HG02981 (cell line): ENCODE data around the gene TLE3.

ENCODE experiments used
- ATAC-seq: cut with Tn5 transposase; IDR thresholded peaks from one replicate; pipeline ENCODE4 v1.9.1; 2021; ENCODE audit warnings: mild to moderate bottlenecking, moderate library complexity; ENCODE audit not compliant: unreplicated experiment

TLE3 gene

DNA sequence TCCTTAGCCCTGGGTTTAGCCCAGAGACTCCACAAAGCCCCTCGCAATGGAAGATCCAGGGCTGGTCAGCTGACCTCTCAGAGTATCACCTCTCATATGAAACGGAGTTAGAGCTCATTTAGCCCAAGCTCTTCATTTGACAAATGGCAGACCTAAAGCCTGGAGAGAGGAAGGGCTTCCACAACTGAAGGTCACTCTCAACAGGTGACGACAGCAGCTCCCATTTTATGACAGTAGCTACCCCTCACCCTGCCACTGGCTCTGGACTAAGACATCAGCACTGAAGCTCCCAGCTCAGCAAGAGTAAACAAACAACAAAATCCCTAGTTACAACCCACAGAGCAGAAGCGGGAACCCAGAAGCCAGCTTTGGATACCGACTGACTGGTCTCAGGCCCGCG, 33.7 kb downstream of the TLE3 start:
- ATAC-seq: no peak

DNA sequence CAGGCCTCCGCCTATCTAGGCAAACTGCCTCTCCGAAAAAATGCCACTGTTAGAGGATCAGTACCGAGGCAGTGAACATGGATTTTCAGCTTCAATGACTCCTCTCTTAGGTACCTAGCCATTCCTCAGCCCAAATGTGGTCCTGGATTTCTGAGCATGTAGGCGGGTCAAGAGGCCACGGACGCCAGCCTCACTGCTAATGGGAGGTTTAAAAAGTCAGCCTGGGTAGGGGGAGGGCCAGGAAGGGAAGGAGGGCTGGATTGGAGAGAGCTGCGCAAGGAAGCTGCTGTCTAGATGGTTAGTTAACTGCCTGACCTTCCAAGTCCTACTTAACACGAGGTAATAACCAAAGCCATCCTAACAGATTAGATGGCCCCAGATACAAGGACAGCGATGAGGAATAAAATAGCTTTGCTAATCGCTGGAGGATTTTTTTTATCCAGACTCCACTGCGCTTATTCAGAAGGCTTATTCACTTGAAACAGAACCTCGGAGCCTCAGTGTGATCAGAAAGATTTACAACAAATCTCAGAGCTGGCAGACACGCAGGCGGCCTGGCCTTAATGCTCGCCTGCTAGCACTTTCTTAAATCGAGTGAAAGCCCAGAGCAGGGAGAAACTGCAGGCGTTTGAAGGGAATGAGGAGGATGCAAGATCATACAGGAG, 34.3 kb downstream of the TLE3 start:
- no peak for ATAC-seq

DNA sequence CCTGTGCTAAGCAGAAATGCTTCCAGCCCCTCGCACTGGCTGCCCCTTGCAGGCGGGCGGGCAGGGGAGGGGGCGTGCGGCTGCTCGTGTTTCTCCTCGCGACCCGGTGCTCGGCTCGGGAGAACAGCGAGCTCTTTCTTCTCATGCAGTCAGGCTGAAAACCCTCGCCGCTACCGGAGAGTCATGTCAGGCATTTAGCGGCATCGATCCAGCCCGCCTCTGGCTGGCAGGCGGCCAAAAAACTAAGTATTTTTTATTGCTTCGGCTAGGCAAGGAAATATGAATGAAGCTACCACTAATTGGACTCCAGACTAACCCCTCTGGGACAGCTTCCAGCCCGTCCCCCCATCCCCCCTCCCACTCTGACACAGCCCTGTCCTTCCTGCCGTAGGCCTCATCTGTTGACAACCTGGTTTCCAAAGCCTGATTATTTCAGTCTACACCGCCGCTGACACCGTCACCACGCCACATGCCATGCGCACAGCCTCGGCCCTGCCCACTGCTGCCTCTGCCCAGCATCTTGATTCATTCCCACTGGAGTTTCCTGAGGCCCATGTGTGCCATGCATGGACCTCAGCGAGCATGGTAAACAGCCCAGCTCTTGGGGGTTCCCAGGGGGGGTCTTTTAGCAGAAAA, 35.3 kb downstream of the TLE3 start:
- ATAC-seq: no peak

DNA sequence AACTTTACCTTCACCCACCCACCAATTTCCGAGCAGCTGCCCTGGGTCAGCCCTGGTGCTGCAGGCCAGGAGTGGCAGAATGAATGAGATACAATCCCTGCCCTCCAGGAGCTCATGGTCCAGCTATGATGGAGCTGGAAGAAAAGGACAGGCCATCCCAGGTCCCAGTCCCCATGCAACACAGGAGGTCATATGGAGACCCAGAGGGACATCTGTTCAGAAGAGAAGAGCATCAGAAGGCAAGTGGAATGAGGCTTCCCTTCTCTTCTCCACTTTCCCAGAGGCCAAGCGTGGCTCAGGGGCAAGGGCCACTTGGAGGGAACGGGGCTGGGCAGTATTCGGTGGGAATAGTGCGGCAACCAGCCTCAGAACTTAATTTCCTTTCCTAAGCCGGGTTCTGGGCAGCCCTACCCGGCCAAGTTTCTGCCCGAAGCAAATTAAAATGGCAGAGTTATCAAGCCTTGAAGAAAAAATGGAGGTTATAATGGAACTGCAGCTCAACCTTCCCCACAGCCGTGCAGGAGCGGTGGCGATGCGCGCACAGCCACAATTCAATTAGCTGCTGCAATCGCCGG, 35.9 kb downstream of the TLE3 start:
- no peak for ATAC-seq

DNA sequence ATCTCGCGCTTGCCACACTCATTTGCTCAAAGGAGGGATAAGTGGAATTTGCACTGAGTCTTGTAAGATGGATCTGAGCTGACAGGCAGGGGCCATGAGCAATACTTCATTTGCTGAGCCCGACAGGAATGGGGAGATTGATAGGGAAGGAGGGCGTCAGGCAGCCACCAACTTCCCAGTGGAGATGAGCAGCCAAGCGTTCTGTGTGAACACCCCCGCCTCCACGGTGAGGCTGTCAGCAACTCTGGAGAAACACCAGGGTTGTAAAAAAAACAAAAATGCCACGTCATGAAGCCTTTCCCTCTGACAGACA, 36.8 kb downstream of the TLE3 start:
- ATAC-seq: no peak

DNA sequence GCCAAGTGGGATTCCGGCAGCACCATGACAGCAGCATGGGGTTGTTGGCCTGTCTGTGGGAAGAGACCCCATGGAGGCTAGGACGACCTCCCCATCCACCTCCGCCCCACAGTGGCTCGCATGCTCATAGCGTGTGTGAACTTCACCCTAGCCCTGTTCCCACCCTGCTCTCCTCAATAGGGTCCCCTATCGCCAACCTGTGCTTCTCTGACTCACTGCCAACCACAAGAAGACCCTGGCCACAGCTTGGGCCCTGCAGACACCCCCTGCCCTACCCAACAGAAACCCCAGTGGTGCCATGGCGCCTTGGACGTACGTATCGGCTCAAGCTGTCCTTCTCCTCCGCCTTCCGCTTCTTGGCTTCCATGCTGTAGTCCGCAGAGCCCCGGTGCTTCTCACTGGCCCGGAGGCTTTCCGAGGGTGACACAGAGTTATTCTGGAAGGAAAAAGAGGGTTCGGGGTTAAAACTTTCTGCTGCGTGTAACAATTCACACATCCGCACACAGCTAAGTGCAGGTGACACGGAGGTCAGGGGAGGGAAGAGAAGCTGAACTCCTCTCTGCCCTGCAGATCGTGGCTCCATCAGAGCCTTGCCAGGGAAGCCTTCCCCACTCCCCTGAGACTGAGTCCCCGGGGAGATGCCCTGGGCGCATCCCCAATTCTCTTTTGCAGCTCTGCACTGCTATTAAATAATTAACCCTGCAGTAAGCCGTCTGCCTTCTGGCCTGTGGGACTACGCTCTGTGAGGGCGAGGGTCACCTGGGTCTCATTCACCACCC, 37.3 kb downstream of the TLE3 start:
- no peak for ATAC-seq

DNA sequence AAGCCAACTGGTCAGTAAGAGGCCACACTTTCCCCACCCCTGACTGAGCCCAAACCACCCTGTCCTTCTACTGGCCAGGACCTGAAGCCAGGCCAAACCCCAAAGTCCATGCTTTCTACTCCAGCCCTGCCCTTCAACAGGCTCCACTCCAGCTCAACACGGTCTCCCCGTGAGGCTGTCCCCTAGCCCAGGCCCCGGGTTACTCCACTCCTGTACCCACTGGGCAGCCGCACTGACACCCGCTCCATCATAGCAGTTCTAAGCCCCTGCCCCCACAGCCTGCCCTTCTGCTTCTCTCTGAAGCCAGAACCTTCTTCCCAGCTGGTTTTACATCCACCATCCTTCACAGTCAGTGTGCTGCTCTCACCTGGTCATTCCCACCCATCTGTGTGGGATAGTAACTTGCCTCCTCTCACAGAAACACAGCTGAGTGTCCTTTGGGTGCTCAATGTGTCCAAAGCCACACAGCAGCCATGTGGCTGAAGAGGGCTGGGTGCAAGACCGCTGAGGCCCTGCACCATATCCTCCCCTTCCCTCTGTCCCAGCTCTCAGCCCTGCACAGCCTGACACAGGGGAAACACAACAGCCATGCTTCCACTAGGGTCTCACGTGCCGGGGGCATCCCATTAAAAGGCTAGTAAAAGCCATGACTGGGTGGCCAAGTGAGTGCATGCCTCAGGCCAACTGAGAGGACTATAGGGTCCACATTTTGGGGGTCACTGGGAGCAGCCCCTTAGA, 38.1 kb downstream of the TLE3 start:
- ATAC-seq: no peak

DNA sequence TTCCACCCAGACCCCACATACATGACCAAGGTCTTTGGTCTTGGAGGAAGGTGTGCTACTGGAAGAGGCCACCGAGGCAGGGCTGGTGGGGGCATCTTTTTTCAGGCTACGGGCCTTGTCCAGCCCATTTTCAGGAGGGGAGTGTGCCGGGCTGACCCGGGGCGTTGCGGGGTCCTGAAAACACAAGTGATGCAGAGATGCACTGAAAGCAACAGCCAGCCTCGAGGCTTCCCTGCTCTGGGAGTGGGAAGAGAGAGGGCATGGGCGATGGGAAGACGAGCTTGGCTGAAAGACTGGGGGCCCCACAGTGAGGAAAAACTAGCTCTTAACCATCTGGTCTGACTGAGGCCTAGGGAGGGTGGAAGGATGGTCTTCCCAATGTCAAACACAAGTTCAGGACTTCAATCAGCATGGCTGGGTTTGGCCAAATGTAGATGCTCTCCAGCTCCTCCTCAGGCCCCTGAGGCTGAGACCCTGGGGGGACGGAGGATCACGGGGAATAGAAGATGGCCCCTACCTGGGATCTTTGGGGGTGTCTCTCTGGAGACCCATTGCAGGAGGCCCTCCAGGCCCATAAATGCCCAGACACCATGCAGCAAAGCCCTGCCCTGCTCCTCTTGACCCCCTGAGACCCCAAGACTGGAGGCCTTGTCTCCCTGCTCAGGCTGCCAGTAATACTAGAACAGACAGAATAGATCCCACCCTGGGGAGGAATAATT, 38.9 kb downstream of the TLE3 start:
- ATAC-seq: no peak

DNA sequence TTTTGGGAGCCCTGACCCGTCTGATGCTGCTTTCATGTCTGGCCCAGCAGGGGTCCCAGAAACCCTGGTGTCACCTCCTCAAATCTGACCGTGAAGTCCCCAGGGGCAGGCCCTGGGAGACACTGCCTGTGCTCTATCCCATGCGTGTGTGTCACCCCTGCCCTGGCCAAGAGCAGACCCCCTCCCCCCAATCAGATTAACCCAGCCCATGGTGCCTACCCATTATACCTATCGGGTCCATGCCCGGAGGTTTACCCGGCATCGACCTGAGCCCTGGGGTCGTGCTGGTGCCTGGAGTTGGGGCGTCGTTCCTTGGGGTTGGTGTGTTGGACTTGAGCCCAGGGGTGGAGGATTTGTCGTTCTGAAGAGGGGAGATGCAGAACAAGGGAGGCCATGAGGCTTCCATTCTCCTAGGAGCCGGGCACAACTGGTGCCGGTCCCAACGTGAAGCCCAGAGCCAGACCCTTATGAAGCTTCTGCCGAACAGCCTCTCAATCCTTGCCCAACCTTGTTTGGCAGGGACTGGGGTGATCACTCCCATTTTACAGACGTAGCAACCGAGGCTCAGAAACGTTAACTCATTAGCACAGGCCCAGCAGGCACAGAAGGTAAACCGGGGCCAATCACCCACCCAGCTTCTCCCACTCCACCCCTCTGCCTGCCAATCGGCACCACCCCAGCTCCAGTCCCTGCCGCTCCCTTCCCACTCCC, 39.6 kb downstream of the TLE3 start:
- ATAC-seq: no peak

DNA sequence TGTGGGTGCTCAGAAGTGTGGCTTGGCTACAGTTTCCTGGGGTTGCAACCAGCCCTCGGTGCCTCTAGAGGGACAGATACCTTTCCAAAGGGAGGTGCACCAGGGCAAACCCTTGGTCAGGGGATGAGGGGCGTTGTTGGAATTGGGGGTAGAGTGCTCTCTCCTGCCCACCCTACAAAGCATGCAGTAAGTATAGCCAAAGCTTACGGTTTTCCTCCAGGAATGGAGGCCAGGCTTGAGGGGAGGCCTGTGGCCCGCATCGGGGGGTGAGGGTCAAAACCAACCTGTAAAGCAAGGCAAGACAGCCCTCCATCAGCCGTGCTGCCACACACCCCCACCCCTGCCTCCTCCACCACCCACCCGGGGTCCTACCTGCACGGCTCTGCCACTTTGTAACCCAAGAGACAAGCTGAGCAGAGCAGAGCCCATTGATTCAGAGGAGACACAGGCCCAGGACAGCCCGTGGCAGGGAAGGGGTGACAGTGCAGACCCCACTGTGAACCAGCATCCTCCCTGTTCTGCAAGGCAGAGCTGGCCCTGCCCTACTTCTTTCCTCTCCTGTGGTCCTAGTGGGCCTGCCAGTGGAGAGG, 41.5 kb downstream of the TLE3 start:
- no peak for ATAC-seq

DNA sequence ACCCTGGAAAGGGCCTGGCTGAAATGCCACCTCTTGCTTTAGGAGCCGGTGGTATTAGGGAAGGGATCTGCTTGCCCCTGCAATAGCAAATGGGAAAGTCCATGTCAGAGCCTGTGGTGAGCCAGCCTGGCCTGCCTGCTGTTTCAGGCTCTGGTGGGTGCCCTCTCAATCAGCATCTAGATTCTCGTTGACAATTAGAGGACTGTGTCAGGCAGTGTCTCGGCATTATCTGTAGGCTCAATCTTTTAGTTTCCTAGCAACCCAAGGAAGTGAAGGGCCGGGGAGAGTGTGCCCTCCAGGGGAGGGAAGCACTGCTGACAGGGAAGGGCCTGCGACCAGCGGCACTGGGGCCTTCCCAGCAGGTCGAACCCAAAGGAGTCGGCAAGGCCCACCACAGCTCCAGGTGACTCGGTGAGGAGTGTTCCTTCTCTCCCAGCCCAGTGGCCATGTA, 42.1 kb downstream of the TLE3 start:
- ATAC-seq: no peak

DNA sequence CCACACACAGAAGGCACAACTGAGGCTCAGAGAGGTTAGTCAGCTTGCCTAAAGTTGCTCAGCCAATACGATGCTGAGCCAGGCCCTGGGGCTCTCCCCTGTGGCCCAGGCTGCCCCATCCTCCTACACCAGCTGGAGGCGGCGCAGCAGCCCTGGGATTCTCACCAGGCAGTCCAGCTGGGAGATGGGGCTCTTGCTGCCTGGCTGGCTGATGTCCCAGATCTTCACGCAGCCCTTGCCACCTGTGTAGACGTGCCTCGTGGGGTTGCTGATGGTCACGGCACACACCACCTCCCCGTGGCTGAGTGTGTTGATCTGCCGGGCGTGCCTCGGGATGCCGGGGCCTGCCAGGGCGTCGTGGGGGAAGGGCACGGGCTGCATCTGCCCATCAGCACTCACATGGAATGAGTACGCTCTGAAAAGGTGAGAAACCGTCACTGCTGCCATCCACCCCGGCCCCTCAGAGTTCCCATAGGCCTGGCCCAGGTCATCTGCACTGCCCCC, 42.8 kb downstream of the TLE3 start:
- no peak for ATAC-seq

DNA sequence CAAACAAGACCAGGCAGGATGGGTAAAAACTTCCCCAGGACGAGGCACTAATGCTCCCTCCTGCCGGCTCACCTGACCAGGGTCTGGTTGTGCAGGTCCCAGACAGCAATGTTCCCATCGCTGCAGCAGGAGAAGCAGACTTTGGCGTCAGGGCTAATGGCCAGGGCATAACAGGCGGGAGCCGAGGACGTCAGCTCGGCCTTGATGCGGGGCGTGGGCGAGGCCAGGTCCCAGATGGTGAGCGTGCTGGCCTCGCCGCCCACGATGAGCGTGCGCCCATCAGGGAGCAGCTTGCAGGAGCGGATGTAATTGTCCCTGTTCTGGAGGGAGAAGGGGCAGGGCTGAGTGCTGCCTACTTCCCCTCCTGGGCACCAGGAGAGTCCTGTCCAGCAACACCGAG, 43.4 kb downstream of the TLE3 start:
- no peak for ATAC-seq

DNA sequence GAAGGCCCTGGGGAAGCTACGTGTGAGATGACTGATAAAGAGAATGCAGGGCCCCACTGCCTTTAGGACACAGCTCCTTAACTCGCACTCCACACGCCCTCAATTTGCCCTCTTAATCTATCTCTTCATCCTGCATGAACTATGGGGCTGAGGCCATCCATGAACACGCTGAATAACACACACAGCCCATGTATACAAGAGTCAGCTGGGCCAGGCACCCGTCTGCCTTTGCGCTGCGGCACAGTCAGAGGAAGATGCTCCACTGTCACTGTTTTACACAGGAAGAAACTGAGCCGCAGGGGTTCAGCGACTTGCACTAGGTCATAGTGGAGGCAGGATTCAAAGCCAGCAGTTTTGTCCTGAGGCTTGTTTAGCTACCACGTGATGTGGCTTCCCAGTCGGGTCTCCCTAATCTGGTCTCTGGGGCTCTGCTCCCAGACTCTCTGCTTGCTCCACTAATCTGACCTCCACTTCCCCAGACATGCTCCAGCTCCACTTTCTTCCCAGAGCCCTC, 43.9 kb downstream of the TLE3 start:
- ATAC-seq: no peak

DNA sequence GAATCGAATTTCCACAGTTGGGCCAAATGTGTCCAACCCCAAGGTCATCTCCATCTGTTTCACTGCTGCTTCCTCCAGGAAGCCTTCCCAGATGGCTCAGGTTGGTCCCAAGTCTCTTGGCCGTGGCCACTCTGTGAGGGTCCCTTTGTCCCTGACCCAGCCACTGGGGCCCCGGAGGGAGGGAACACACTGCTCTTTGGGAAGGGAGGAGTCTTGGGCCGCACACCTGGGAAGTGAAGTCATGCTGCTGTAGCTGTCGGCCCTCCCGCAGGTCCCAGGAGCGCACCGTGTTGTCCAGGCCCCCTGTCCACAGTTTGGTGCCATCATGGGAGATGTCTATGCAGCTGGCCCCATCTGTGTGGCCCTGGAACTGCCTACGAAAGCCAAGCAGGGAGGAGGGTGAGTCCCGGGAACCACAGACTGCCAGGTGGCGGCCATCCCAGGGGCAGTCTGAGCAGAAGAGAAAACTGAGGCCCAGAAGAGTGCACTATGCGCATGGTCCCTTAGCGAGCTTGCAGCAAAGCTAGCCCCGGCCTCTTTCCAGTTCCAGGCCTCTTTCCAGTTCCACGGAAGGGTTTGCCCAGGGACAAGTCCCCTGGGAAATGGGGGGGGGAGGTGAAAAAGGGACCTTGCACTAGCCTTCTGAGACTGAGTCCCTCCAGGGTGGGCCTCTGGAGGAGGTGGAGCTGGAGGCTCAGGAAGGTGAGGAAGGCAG, 44.6 kb downstream of the TLE3 start:
- no peak for ATAC-seq

DNA sequence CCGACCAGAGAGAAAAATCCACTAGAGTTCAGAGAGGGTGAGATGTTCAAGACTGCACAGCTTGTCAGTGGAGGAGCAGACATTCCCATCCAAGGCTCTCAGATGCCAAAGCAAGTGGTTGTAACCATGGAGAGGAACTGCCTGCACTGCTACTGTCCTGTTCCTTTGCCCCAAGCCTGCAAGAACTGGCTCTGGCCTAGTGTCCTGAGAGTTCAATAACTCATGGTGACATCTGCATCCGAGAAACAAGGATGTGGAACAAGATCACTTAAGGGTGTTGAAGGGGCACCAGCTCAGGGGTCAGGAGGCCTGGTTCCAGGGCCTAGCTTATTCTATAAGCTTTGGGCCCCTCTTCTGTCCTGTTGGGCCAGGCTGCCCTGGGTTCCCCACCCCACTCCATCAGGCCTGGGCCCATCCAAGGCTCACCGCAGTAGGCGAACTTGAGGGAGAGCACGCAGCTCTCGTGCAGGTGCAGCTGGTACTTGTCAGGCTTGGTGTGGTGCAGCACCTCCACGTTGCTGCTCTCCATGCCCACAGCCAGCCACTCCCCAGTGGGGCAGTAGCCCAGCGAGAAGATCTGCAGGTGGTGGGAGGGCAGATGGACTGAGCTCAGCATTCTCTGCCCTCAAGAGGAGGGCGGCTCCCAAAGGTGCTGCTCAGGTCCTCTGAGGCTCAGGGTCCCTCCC, 45.6 kb downstream of the TLE3 start:
- no peak for ATAC-seq

DNA sequence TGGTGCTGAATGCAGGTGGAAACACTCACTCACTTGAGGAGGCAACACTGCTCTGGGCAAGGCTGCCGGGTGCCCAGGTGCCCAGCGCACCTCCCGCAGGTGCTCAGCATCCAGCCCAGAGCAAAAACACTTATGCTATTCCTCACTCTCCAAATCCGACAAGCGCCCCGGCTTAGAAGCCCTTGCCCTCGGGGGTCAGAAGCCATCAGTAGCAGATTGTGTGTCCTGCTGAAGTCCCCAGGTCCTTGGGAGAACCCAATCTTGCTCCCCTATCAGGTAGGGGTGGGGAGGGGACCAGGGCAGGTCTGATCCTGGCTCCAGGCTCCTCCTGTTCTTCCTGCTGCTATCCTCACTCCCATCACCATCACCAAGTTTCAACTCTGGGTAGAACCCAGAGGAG, 46.7 kb downstream of the TLE3 start:
- ATAC-seq: no peak

DNA sequence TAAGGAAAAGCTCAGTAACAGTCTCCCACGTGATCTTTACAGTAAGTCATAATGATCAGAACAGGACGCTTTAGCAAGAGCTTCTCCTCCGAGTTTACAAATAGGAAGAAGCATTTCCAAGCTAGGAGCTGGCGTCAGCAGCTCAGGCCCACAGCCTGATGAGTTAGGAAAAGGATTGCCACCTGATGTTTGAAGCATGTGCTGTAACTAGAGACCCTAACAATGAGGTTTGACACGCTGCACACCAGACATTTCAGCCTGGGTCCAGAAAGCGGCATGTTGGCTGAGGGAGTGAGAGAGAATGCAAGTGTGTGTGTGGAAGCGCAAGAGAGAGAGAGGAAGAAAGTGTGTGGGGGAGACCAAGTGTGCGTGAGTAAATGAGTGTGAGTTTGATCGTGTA, 47.3 kb downstream of the TLE3 start:
- no peak for ATAC-seq
